Measurements from ENCODE around the gene TRAF5.

DNA sequence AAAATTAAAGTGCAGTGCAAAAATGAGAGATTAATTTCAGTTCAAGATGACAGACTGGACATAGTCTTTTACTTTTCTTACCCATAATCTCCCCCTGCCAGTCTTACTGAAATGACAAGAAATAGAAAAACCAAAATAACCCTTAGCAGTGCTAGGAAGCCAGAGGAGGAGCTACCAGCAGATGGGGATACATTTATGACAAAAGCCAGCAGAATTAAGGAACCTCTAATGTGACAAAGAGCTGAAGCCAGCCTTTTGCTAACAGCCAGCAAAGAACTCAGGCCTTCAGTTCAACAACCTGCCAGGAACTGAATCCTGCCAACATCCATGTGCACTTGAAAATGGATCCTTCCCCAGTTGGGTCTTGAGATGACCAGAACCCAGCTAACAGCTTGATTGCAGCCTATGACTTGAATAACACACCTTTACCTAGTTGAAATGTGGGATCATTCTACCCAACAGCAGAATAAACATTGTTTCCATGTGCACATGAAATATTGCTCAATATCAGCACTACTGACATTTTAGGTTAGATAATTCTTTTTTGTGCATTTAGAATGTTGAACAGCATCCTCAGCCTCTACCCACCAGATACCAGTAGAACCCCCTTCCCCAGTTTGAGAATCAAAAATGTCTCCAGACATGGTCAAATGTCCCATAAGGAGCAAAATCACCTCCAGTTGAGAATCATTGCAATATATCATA, 7.9 kb upstream of the TRAF5 start:
- TF ChIP-seq, protein P1, sequence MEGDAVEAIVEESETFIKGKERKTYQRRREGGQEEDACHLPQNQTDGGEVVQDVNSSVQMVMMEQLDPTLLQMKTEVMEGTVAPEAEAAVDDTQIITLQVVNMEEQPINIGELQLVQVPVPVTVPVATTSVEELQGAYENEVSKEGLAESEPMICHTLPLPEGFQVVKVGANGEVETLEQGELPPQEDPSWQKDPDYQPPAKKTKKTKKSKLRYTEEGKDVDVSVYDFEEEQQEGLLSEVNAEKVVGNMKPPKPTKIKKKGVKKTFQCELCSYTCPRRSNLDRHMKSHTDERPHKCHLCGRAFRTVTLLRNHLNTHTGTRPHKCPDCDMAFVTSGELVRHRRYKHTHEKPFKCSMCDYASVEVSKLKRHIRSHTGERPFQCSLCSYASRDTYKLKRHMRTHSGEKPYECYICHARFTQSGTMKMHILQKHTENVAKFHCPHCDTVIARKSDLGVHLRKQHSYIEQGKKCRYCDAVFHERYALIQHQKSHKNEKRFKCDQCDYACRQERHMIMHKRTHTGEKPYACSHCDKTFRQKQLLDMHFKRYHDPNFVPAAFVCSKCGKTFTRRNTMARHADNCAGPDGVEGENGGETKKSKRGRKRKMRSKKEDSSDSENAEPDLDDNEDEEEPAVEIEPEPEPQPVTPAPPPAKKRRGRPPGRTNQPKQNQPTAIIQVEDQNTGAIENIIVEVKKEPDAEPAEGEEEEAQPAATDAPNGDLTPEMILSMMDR (IDR thresholded peaks at IDR 0.05), result no peak
- TF ChIP-seq POLR2A (IDR thresholded peaks at IDR 0.05), result no peak
